Gastroesophageal sphincter (tissue), 3 donors: ENCODE results near the gene ZNF236.

Experiments
- CTCF ChIP-seq, 4 experiments: fragments of 200-600 bp in 2 of 4; fragments of 450-650 bp in 2 of 4; sonication (generic) in 1 of 4; IDR thresholded peaks; one replicate each; pipeline ENCODE4 v1.5.1; 2017 to 2019; ENCODE audit warnings: antibody characterized with exemption in 4 of 4, mild to moderate bottlenecking in 2 of 4, moderate library complexity in 2 of 4
- POLR2A ChIP-seq, 2 donors: fragments of 450-650 bp; IDR thresholded peaks; one replicate each; pipeline ENCODE4 v1.6.1; 2017; ENCODE audit warnings: antibody characterized with exemption in 2 of 2, mild to moderate bottlenecking in 2 of 2, moderate library complexity in 1 of 2

GRCh38 chr18:76989647-76990190, 167.4 kb downstream of the ZNF236 start:
- TF ChIP-seq CTCF (IDR thresholded peaks at IDR 0.05) = no peak
- TF ChIP-seq POLR2A (IDR thresholded peaks at IDR 0.05) = no peak
